HepG2 (cell line): ENCODE measurements around the gene BIK. TPM values are rescaled to one million over a fixed set of nuclear protein-coding genes. Genes with fewer than 3 reads are reported as not detected.

Experiments
- ARNT2 ChIP-seq: sonication (generic); formaldehyde crosslinking; IDR thresholded peaks from 2 replicates; pipeline ENCODE4 v1.8.0; 2022; ENCODE audit warnings: mild to moderate bottlenecking, low read depth, missing genetic modification reagents, moderate library complexity
- ATF3 ChIP-seq: sonication (generic); formaldehyde crosslinking; IDR thresholded peaks from 2 replicates; pipeline ENCODE4 v1.4.0; 2020; ENCODE audit warnings: missing genetic modification reagents
- BCL6 ChIP-seq: IDR thresholded peaks from 2 replicates; pipeline ENCODE4 v1.6.1; 2016; ENCODE audit warnings: missing genetic modification reagents, missing compliant biosample characterization
- CEBPB ChIP-seq: IDR thresholded peaks from 2 replicates; pipeline ENCODE4 v1.6.1; 2011; ENCODE audit warnings: low read depth, low read length, improper control_type of control experiment, borderline replicate concordance
- CEBPG ChIP-seq: IDR thresholded peaks from 2 replicates; pipeline ENCODE4 v1.6.1; 2016
- CREB1 ChIP-seq, 2 experiments: fragments of 450-650 bp in 1 of 2; IDR thresholded peaks; 2 replicates each; pipeline ENCODE4 v1.6.1; 2016 to 2017; ENCODE audit warnings: control low read depth in 1 of 2, mild to moderate bottlenecking in 1 of 2, missing compliant biosample characterization in 1 of 2, missing genetic modification characterization in 1 of 2
- FOXA1 ChIP-seq, 2 experiments: fragments of 450-650 bp in 1 of 2; sonication (generic) in 1 of 2; formaldehyde crosslinking in 1 of 2; IDR thresholded peaks; 2 replicates each; pipeline versions ENCODE4 v1.4.0 to v1.6.1; 2016 to 2020; ENCODE audit warnings: missing genetic modification reagents in 1 of 2
- FOXA3 ChIP-seq: IDR thresholded peaks from 2 replicates; pipeline ENCODE4 v1.6.1; 2016; ENCODE audit warnings: missing genetic modification reagents, missing compliant biosample characterization
- FOXK1 ChIP-seq: sonication (generic); formaldehyde crosslinking; IDR thresholded peaks from 2 replicates; pipeline ENCODE4 v1.4.0; 2020; ENCODE audit warnings: low read depth, missing genetic modification reagents, borderline replicate concordance
- FOXO1 ChIP-seq: sonication (generic); formaldehyde crosslinking; IDR thresholded peaks from 2 replicates; pipeline ENCODE4 v1.4.0; 2020; ENCODE audit warnings: missing genetic modification reagents
- FOXP1 ChIP-seq, 2 experiments: fragments of 450-650 bp in 1 of 2; IDR thresholded peaks; 2 replicates each; pipeline ENCODE4 v1.6.1; 2017 to 2018; ENCODE audit warnings: antibody characterized with exemption in 1 of 2
- GATAD2A ChIP-seq: IDR thresholded peaks from 2 replicates; pipeline ENCODE4 v1.6.1; 2016
- HOXA7 ChIP-seq: sonication (generic); formaldehyde crosslinking; IDR thresholded peaks from 2 replicates; pipeline ENCODE4 v1.8.1; 2022; ENCODE audit warnings: mild to moderate bottlenecking, missing genetic modification reagents, moderate library complexity
- IRF2 ChIP-seq: IDR thresholded peaks from 2 replicates; pipeline ENCODE4 v1.6.1; 2018; ENCODE audit warnings: missing genetic modification reagents, missing compliant biosample characterization
- MAX ChIP-seq: IDR thresholded peaks from 2 replicates; pipeline ENCODE4 v1.6.1; 2012; ENCODE audit warnings: inconsistent platforms
- MEIS2 ChIP-seq: sonication (generic); formaldehyde crosslinking; IDR thresholded peaks from 2 replicates; pipeline ENCODE4 v1.9.0; 2021; ENCODE audit warnings: mild to moderate bottlenecking, missing genetic modification reagents
- MYC ChIP-seq: sonication (generic); formaldehyde crosslinking; IDR thresholded peaks from 2 replicates; pipeline ENCODE4 v1.9.0; 2021; ENCODE audit warnings: missing genetic modification reagents, borderline replicate concordance
- NCOR1 ChIP-seq: fragments of 200-600 bp; sonication (generic); IDR thresholded peaks from 2 replicates; pipeline ENCODE4 v1.7.0; 2017; ENCODE audit warnings: antibody characterized with exemption, low read length, borderline replicate concordance
- NR2C2 ChIP-seq: sonication (generic); formaldehyde crosslinking; IDR thresholded peaks from 2 replicates; pipeline ENCODE4 v1.4.0; 2020; ENCODE audit warnings: missing genetic modification reagents, mild to moderate bottlenecking, moderate library complexity, borderline replicate concordance
- NR2F2 ChIP-seq: IDR thresholded peaks from 2 replicates; pipeline ENCODE4 v1.6.1; 2012; ENCODE audit warnings: low read depth, inconsistent platforms, borderline replicate concordance
- RXRA ChIP-seq: sonication (generic); formaldehyde crosslinking; IDR thresholded peaks from 2 replicates; pipeline ENCODE4 v1.5.1; 2020; ENCODE audit warnings: missing genetic modification reagents
- SAP130 ChIP-seq: IDR thresholded peaks from 2 replicates; pipeline ENCODE4 v1.6.1; 2016; ENCODE audit warnings: low read depth
- SIN3B ChIP-seq: fragments of 150-350 bp; IDR thresholded peaks from 2 replicates; pipeline ENCODE4 v1.6.1; 2014; ENCODE audit warnings: low read length
- TBX2 ChIP-seq: sonication (generic); formaldehyde crosslinking; IDR thresholded peaks from 2 replicates; pipeline ENCODE4 v1.5.0; 2020; ENCODE audit warnings: missing genetic modification reagents, mild to moderate bottlenecking, borderline replicate concordance
- TEAD3 ChIP-seq: optimal IDR thresholded peaks from 2 replicates; pipeline ENCODE3; 2016; ENCODE audit warnings: borderline replicate concordance
- TFE3 ChIP-seq: IDR thresholded peaks from 2 replicates; pipeline ENCODE4 v1.6.1; 2016
- THAP11 ChIP-seq: IDR thresholded peaks from 2 replicates; pipeline ENCODE4 v1.6.1; 2016; ENCODE audit warnings: missing biosample characterization, missing genetic modification reagents
- ZNF33A ChIP-seq: sonication (generic); formaldehyde crosslinking; IDR thresholded peaks from 2 replicates; pipeline ENCODE4 v1.5.1; 2020; ENCODE audit warnings: missing genetic modification reagents, mild to moderate bottlenecking, moderate library complexity, borderline replicate concordance
- ZNF614 ChIP-seq: IDR thresholded peaks from 2 replicates; pipeline ENCODE4 v1.6.1; 2018; ENCODE audit warnings: missing biosample characterization, missing genetic modification reagents, inconsistent platforms, borderline replicate concordance
- ZNF747 ChIP-seq: sonication (generic); formaldehyde crosslinking; IDR thresholded peaks from 2 replicates; pipeline ENCODE4 v1.8.1; 2023; ENCODE audit warnings: missing genetic modification reagents, mild to moderate bottlenecking, borderline replicate concordance
- polyA plus RNA-seq, 8 experiments: library from polyadenylated mRNA; depleted of rRNA in 3 of 8; stranded (reverse) in 7 of 8; unstranded in 1 of 8; fragments of >200 nt; fragmentation: Illumina TruSeq in 4 of 8; extraction: Trizol in 4 of 8; gene quantifications; 2 replicates each; pipeline versions ENCODE4 v1.2.1 to v1.2.3, GENCODE V29; 2011 to 2016; ENCODE audit warnings: low read depth in 4 of 8, missing spikeins in 1 of 8, mixed read lengths in 1 of 8; ENCODE audit not compliant: insufficient read depth in 1 of 8
- total RNA-seq, 5 experiments: library from RNA; depleted of rRNA; stranded (reverse); fragments of >200 nt; fragmentation: Illumina TruSeq; extraction: Trizol; gene quantifications; 2 replicates each; pipeline ENCODE4 v1.2.3, GENCODE V29; 2016; ENCODE audit warnings: low read depth in 1 of 5
- TF ChIP-seq, protein P1 (sequence below): sonication (generic); IDR thresholded peaks from 2 replicates; pipeline ENCODE4 v1.6.1; 2016; ENCODE audit warnings: low read depth, borderline replicate concordance

BIK gene
- total and polyA plus RNA-seq, 2 of the 13 experiments (the other 11 are each of a cell fraction or from before 2014, with no cell fraction given), result 0.54 to 0.80 TPM

GRCh38 chr22:43078522-43078921 lies 32.0 kb upstream of the BIK start (continued):
- TF ChIP-seq ZNF614 (CRISPR knock-in tag) (0 out of 2 replicates have a peak, but pooled peaks have one; percentile 32), BCL6 (CRISPR knock-in tag) (peak; percentile 50; the same call in 1 of the 2 replicates), MEIS2 (CRISPR knock-in tag) (peak; percentile 77), FOXO1 (peak; percentile 78), ZNF33A (no peak), TBX2 (CRISPR knock-in tag) (peak; percentile 42; the same call in 1 of the 2 replicates), ARNT2 (CRISPR knock-in tag) (no peak), ZNF747 (CRISPR knock-in tag) (no peak), FOXP1 (IDR thresholded peaks at IDR 0.05) (0 out of 2 replicates have a peak, but pooled peaks have one; percentile 21), FOXP1 (CRISPR knock-in tag; IDR thresholded peaks at IDR 0.05) (peak; percentile 94), GATAD2A (CRISPR knock-in tag) (peak; percentile 72), SIN3B (no peak), ATF3 (CRISPR knock-in tag) (peak; percentile 58; the same call in 1 of the 2 replicates), MAX (peak; percentile 37; the same call in 1 of the 2 replicates), TEAD3 (CRISPR knock-in tag) (peak; percentile 52), NCOR1 (peak; percentile 23; the same call in 1 of the 2 replicates), SAP130 (peak; percentile 83), FOXA3 (CRISPR knock-in tag) (peak; percentile 75), IRF2 (CRISPR knock-in tag) (peak; percentile 47; the same call in 1 of the 2 replicates), NR2C2 (CRISPR knock-in tag) (peak; percentile 78), HOXA7 (no peak), CEBPB (peak; percentile 65; the same call in 1 of the 2 replicates), CEBPG (CRISPR knock-in tag) (peak; percentile 65), RXRA (CRISPR knock-in tag) (peak; percentile 69; the same call in 1 of the 2 replicates), THAP11 (CRISPR knock-in tag) (peak; percentile 42; the same call in 1 of the 2 replicates), MYC (CRISPR knock-in tag) (peak; percentile 35; the same call in 1 of the 2 replicates), FOXK1 (peak; percentile 69; the same call in 1 of the 2 replicates), FOXA1 (IDR thresholded peaks at IDR 0.05) (no peak), FOXA1 (CRISPR knock-in tag; IDR thresholded peaks at IDR 0.05) (peak; percentile 57), CREB1 (IDR thresholded peaks at IDR 0.05) (peak; percentile 39; the same call in 1 of the 2 replicates), CREB1 (CRISPR knock-in tag; IDR thresholded peaks at IDR 0.05) (no peak), TFE3 (CRISPR knock-in tag) (peak; percentile 43; the same call in 1 of the 2 replicates), NR2F2 (peak; percentile 95)
- TF ChIP-seq, protein P1, sequence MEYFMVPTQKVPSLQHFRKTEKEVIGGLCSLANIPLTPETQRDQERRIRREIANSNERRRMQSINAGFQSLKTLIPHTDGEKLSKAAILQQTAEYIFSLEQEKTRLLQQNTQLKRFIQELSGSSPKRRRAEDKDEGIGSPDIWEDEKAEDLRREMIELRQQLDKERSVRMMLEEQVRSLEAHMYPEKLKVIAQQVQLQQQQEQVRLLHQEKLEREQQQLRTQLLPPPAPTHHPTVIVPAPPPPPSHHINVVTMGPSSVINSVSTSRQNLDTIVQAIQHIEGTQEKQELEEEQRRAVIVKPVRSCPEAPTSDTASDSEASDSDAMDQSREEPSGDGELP, result no peak
